OCI-LY1 (cell line): ENCODE data around the gene DICER1.

Experiments used
- EZH2 ChIP-seq: fragments of 200-600 bp; sonication (generic), shearing (Covaris generic); IDR thresholded peaks from 2 replicates; pipeline ENCODE4 v1.8.0; 2017; ENCODE audit warnings: borderline replicate concordance, mixed run types, mild to moderate bottlenecking, antibody characterized with exemption, low read length, moderate library complexity, mixed read lengths
- TF ChIP-seq, protein P1 (sequence below): fragments of 200-600 bp; sonication (generic), shearing (Covaris generic); IDR thresholded peaks from 2 replicates; pipeline ENCODE4 v1.5.1; 2017; ENCODE audit warnings: mild to moderate bottlenecking, antibody characterized with exemption, low read length, moderate library complexity, mixed read lengths

DNA sequence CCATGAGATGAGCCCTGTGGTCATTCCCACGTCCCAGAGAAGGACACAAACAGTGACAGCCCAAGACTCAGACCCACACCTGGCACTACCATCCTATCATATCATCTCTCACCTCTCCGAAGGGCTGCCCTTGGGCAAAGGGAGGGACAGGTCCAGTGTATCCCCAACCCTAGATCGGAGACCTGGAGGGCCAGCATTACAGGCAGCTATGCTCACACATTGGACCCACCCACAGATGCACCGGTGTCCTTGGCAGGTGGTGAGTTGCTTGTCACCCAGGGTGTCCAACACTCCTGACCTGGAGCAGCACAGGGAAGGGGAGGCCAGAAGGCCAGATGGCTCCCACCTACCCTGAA, 117.4 kb downstream of the DICER1 start:
- TF ChIP-seq, protein P1, sequence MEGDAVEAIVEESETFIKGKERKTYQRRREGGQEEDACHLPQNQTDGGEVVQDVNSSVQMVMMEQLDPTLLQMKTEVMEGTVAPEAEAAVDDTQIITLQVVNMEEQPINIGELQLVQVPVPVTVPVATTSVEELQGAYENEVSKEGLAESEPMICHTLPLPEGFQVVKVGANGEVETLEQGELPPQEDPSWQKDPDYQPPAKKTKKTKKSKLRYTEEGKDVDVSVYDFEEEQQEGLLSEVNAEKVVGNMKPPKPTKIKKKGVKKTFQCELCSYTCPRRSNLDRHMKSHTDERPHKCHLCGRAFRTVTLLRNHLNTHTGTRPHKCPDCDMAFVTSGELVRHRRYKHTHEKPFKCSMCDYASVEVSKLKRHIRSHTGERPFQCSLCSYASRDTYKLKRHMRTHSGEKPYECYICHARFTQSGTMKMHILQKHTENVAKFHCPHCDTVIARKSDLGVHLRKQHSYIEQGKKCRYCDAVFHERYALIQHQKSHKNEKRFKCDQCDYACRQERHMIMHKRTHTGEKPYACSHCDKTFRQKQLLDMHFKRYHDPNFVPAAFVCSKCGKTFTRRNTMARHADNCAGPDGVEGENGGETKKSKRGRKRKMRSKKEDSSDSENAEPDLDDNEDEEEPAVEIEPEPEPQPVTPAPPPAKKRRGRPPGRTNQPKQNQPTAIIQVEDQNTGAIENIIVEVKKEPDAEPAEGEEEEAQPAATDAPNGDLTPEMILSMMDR: no peak
- no peak for TF ChIP-seq EZH2
